Measurements from ENCODE around the gene DOCK9. TPM values are rescaled to one million over a fixed set of nuclear protein-coding genes. Genes with fewer than 3 reads are reported as not detected.

DOCK9 gene
- total and polyA plus RNA-seq, 2 donors (not counting 1 experiment from before 2014, with no cell fraction given): 18.2 TPM

GRCh38 chr13:99004978-99005377, 27.1 kb upstream of the DOCK9 start:
- no peak overlapping the region for H3K4me2 ChIP-seq (ENCODE audit: extremely low read depth, insufficient read depth, low read length)
- DNase-seq (ENCODE audit: low read depth in 2 of 2): no peak
- peaks cover 1% of the 10 kb centered on the region for H4K20me1 ChIP-seq (ENCODE audit: control insufficient read depth, extremely low read depth, insufficient read depth, low read length)
- TF ChIP-seq EZH2 (IDR thresholded peaks at IDR 0.05; ENCODE audit: low read length, missing control alignments): no peak
- TF ChIP-seq, protein P1, sequence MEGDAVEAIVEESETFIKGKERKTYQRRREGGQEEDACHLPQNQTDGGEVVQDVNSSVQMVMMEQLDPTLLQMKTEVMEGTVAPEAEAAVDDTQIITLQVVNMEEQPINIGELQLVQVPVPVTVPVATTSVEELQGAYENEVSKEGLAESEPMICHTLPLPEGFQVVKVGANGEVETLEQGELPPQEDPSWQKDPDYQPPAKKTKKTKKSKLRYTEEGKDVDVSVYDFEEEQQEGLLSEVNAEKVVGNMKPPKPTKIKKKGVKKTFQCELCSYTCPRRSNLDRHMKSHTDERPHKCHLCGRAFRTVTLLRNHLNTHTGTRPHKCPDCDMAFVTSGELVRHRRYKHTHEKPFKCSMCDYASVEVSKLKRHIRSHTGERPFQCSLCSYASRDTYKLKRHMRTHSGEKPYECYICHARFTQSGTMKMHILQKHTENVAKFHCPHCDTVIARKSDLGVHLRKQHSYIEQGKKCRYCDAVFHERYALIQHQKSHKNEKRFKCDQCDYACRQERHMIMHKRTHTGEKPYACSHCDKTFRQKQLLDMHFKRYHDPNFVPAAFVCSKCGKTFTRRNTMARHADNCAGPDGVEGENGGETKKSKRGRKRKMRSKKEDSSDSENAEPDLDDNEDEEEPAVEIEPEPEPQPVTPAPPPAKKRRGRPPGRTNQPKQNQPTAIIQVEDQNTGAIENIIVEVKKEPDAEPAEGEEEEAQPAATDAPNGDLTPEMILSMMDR (conservative IDR thresholded peaks at IDR 0.05 in 1 of 2, IDR thresholded peaks at IDR 0.05 in 1 of 2; ENCODE audit: low read depth in 1 of 2, low read length in 2 of 2): no peak
- H3K4me1 ChIP-seq (ENCODE audit: control insufficient read depth, extremely low read depth, insufficient read depth, low read length): no peaks in the 10 kb centered on the region
- H2AFZ ChIP-seq (ENCODE audit: low read length): no peak overlapping the region
- H3K79me2 ChIP-seq (ENCODE audit: control insufficient read depth, insufficient read depth, low read length): no peaks in the 10 kb centered on the region
- no peaks in the 10 kb centered on the region for H3K9me3 ChIP-seq (ENCODE audit: control insufficient read depth, insufficient read depth, low read depth, low read length)
- no peak overlapping the region for H3K27ac ChIP-seq (ENCODE audit: insufficient read depth, low read length)
- no peaks in the 10 kb centered on the region for H3K36me3 ChIP-seq (ENCODE audit: control insufficient read depth, insufficient read depth, low read length)
- H3K27me3 ChIP-seq (ENCODE audit: control insufficient read depth, insufficient read depth, low read length): no peaks in the 10 kb centered on the region
- no peak overlapping the region for H3K9ac ChIP-seq (ENCODE audit: insufficient read depth, low read length)
- H3K4me3 ChIP-seq (replicated peaks in 1 of 4; ENCODE audit: control extremely low read depth in 1 of 4, insufficient read depth in 1 of 4, low read depth in 3 of 4, low read length in 4 of 4): no peak overlapping the region

- Histone ChIP-seq H3K36me3 (ENCODE audit: control insufficient read depth, insufficient read depth, low read length) (no peaks in the 10 kb centered on the region), H3K27ac (ENCODE audit: insufficient read depth, low read length) (no peak overlapping the region), H3K79me2 (ENCODE audit: control insufficient read depth, insufficient read depth, low read length) (no peaks in the 10 kb centered on the region), H3K9ac (ENCODE audit: insufficient read depth, low read length) (no peak overlapping the region), H4K20me1 (ENCODE audit: control insufficient read depth, extremely low read depth, insufficient read depth, low read length) (peaks cover 1% of the 10 kb centered on the region), H3K4me3 (replicated peaks in 1 of 4; ENCODE audit: control extremely low read depth in 1 of 4, insufficient read depth in 1 of 4, low read depth in 3 of 4, low read length in 4 of 4) (no peak overlapping the region), H3K27me3 (ENCODE audit: control insufficient read depth, insufficient read depth, low read length) (no peaks in the 10 kb centered on the region), H3K9me3 (ENCODE audit: control insufficient read depth, insufficient read depth, low read depth, low read length) (no peaks in the 10 kb centered on the region), H2AFZ (ENCODE audit: low read length) (no peak overlapping the region), H3K4me1 (ENCODE audit: control insufficient read depth, extremely low read depth, insufficient read depth, low read length) (peaks cover 3% of the 10 kb centered on the region), H3K4me2 (ENCODE audit: extremely low read depth, insufficient read depth, low read length) (no peak overlapping the region)
- TF ChIP-seq, protein P1 (conservative IDR thresholded peaks at IDR 0.05 in 1 of 2, IDR thresholded peaks at IDR 0.05 in 1 of 2; ENCODE audit: low read depth in 1 of 2, low read length in 2 of 2): no peak
- no peak for TF ChIP-seq EZH2 (IDR thresholded peaks at IDR 0.05; ENCODE audit: low read length, missing control alignments)
- DNase-seq (ENCODE audit: low read depth in 2 of 2): no peak
Measured at GRCh38 chr13:99003851-99004471, 26.1 kb upstream of the DOCK9 start.

- Histone ChIP-seq H3K9me3 (ENCODE audit: control insufficient read depth, insufficient read depth, low read depth, low read length) (no peaks in the 10 kb centered on the region), H3K27ac (ENCODE audit: insufficient read depth, low read length) (no peak overlapping the region), H3K9ac (ENCODE audit: insufficient read depth, low read length) (no peak overlapping the region), H3K4me2 (ENCODE audit: extremely low read depth, insufficient read depth, low read length) (no peak overlapping the region), H3K79me2 (ENCODE audit: control insufficient read depth, insufficient read depth, low read length) (no peaks in the 10 kb centered on the region), H4K20me1 (ENCODE audit: control insufficient read depth, extremely low read depth, insufficient read depth, low read length) (peaks cover 1% of the 10 kb centered on the region), H2AFZ (ENCODE audit: low read length) (no peak overlapping the region), H3K27me3 (ENCODE audit: control insufficient read depth, insufficient read depth, low read length) (no peaks in the 10 kb centered on the region), H3K36me3 (ENCODE audit: control insufficient read depth, insufficient read depth, low read length) (no peaks in the 10 kb centered on the region), H3K4me3 (replicated peaks in 1 of 4; ENCODE audit: control extremely low read depth in 1 of 4, insufficient read depth in 1 of 4, low read depth in 3 of 4, low read length in 4 of 4) (no peak overlapping the region), H3K4me1 (ENCODE audit: control insufficient read depth, extremely low read depth, insufficient read depth, low read length) (peaks cover 3% of the 10 kb centered on the region)
- no peak for DNase-seq (ENCODE audit: low read depth in 2 of 2)
- TF ChIP-seq, protein P1 (conservative IDR thresholded peaks at IDR 0.05 in 1 of 2, IDR thresholded peaks at IDR 0.05 in 1 of 2; ENCODE audit: low read depth in 1 of 2, low read length in 2 of 2): no peak
- no peak for TF ChIP-seq EZH2 (IDR thresholded peaks at IDR 0.05; ENCODE audit: low read length, missing control alignments)
Measured at GRCh38 chr13:99003186-99003585, 25.3 kb upstream of the DOCK9 start.
